K562 (cell line): ENCODE results near the gene CEACAM18. TPM values are rescaled to one million over a fixed set of nuclear protein-coding genes. Genes with fewer than 3 reads are reported as not detected.

Experiments
- ATAC-seq: fragments of 200-7000 bp; cut with Tn5 transposase; 3 replicates; pipeline ENCODE4 v1.9.1; 2020; ENCODE audit warnings: moderate library complexity
- BruUV-seq: library from RNA; stranded (reverse); fragments of 400-500 nt; replicated peaks from 2 replicates; lab custom pipeline; 2021; lab: Mats Ljungman, UMichigan
- CTCF ChIA-PET: fragments of 300-600 bp; formaldehyde crosslinking; extraction: SDS; loops from one replicate; lab custom pipeline; 2021; ENCODE audit warnings: low intra/inter-chr PET ratio; lab: Yijun Ruan, JAX
- POLR2A ChIA-PET: fragments of 300-600, 350-650 bp; sonication (Branson Sonifier 250); formaldehyde crosslinking; extraction: SDS; loops from one replicate; lab custom pipeline; 2021; ENCODE audit warnings: antibody characterized with exemption, inconsistent platforms; lab: Yijun Ruan, JAX
- DNase-seq, 4 experiments: peaks; one replicate each; pipeline versions ENCODE4 v3.0.0 to v3.0.0-alpha.2; 2011 to 2018; ENCODE audit warnings: low spot score in 3 of 4, mixed read lengths in 3 of 4; ENCODE audit errors: extremely low read depth in 1 of 4
- FAIRE-seq: peaks from 2 replicates; lab custom pipeline; 2011; peaks lifted over from hg19 to GRCh38; lab: Jason Lieb, UNC
- H2AFZ ChIP-seq: 2 replicates; pipeline ENCODE4 v1.6.0; 2011; ENCODE audit warnings: low read depth, low read length, control low read depth, inconsistent platforms
- H3K27ac ChIP-seq: fragments of 200-600 bp; 3 replicates; pipeline ENCODE4 v1.8.0; 2011; ENCODE audit warnings: low read depth, mild to moderate bottlenecking, control low read depth, inconsistent platforms, low read length, moderate library complexity, mixed read lengths; ENCODE audit errors: extremely low read depth
- H3K27me3 ChIP-seq, 2 experiments: fragments of 300-600 bp in 1 of 2; 2 replicates in 1 of 2; 3 replicates in 1 of 2; pipeline versions ENCODE4 v1.6.0 to v1.8.0; 2011; ENCODE audit warnings: inconsistent platforms in 2 of 2, low read length in 2 of 2, mild to moderate bottlenecking in 1 of 2, mixed read lengths in 1 of 2, moderate library complexity in 1 of 2; ENCODE audit not compliant: control insufficient read depth in 2 of 2, insufficient read depth in 2 of 2
- H3K36me3 ChIP-seq: fragments of 300-600 bp; 3 replicates; pipeline ENCODE4 v1.8.0; 2011; ENCODE audit warnings: mild to moderate bottlenecking, low read length, inconsistent platforms; ENCODE audit not compliant: control insufficient read depth, insufficient read depth
- H3K4me1 ChIP-seq, 2 experiments: fragments of 200-600 bp in 1 of 2; replicated peaks in 1 of 2; 2 replicates in 1 of 2; 3 replicates in 1 of 2; pipeline versions ENCODE4 v1.5.1 to v1.8.0; 2011; ENCODE audit warnings: inconsistent platforms in 2 of 2, low read length in 2 of 2, mild to moderate bottlenecking in 1 of 2, mixed read lengths in 1 of 2, moderate library complexity in 1 of 2; ENCODE audit not compliant: control insufficient read depth in 2 of 2, insufficient read depth in 2 of 2
- H3K4me2 ChIP-seq: 2 replicates; pipeline ENCODE4 v1.6.1; 2011; ENCODE audit warnings: low read length, control low read depth, inconsistent platforms, mixed read lengths; ENCODE audit not compliant: insufficient read depth
- H3K4me3 ChIP-seq: fragments of 200-600 bp; sonication (generic), shearing (Covaris generic); 2 replicates; pipeline ENCODE4 v1.5.1; 2016; ENCODE audit warnings: control low read depth, inconsistent platforms
- H3K79me2 ChIP-seq: fragments of 200-600 bp; 3 replicates; pipeline ENCODE4 v1.8.0; 2011; ENCODE audit warnings: low read length, inconsistent platforms; ENCODE audit not compliant: control insufficient read depth, insufficient read depth
- H3K9ac ChIP-seq, 2 experiments: 2 replicates each; pipeline versions ENCODE4 v1.6.0 to v1.6.1; 2011; ENCODE audit warnings: low read depth in 2 of 2, low read length in 2 of 2, control low read depth in 1 of 2, inconsistent platforms in 1 of 2, mild to moderate bottlenecking in 1 of 2, mixed read lengths in 1 of 2; ENCODE audit not compliant: insufficient read depth in 1 of 2
- H3K9me1 ChIP-seq: one replicate; pipeline ENCODE4 v1.6.0; 2011; ENCODE audit warnings: inconsistent platforms, mild to moderate bottlenecking, low read length, moderate library complexity; ENCODE audit not compliant: control insufficient read depth, insufficient read depth
- H3K9me3 ChIP-seq: replicated peaks from 2 replicates; pipeline ENCODE4 v1.5.1; 2011; ENCODE audit warnings: low read depth, low read length, inconsistent platforms; ENCODE audit not compliant: control insufficient read depth, insufficient read depth
- H4K20me1 ChIP-seq: replicated peaks from 2 replicates; pipeline ENCODE4 v1.6.1; 2011; ENCODE audit warnings: low read length, inconsistent platforms, mixed read lengths; ENCODE audit not compliant: control insufficient read depth, insufficient read depth
- ADNP ChIP-seq: fragments of 200-800 bp; sonication (Bioruptor generic); IDR thresholded peaks from 2 replicates; pipeline ENCODE4 v1.6.1; 2016; ENCODE audit warnings: missing genetic modification characterization, missing compliant biosample characterization
- BRCA1 ChIP-seq, 2 experiments: fragments of 450-650 bp in 1 of 2; sonication (generic) in 1 of 2; formaldehyde crosslinking in 1 of 2; IDR thresholded peaks; 2 replicates each; pipeline versions ENCODE4 v1.5.0 to v1.6.1; 2017 to 2020; ENCODE audit warnings: mild to moderate bottlenecking in 1 of 2, missing genetic modification reagents in 1 of 2
- DEAF1 ChIP-seq: fragments of 450-650 bp; formaldehyde crosslinking; IDR thresholded peaks from 2 replicates; pipeline ENCODE4 v1.4.0; 2020; ENCODE audit warnings: mild to moderate bottlenecking, moderate library complexity
- EP300 ChIP-seq: IDR thresholded peaks from 2 replicates; pipeline ENCODE4 v1.6.1; 2012; ENCODE audit warnings: low read length, improper control_type of control experiment
- HDAC3 ChIP-seq: fragments of 450-650 bp; IDR thresholded peaks from 2 replicates; pipeline ENCODE4 v1.6.1; 2018; ENCODE audit warnings: borderline replicate concordance, mild to moderate bottlenecking, moderate library complexity; ENCODE audit not compliant: partially characterized antibody
- MAZ ChIP-seq, 2 experiments: fragments of 450-650 bp in 1 of 2; sonication (generic) in 1 of 2; formaldehyde crosslinking; IDR thresholded peaks in 1 of 2; conservative IDR thresholded peaks in 1 of 2; 2 replicates each; pipeline versions ENCODE4 v1.4.0 to v1.5.0; 2020; ENCODE audit warnings: mild to moderate bottlenecking in 1 of 2, missing genetic modification reagents in 1 of 2
- MBD2 ChIP-seq: sonication (generic); IDR thresholded peaks from 2 replicates; pipeline ENCODE4 v1.6.1; 2016; ENCODE audit warnings: low read depth, borderline replicate concordance
- NEUROD1 ChIP-seq: fragments of 150-350 bp; IDR thresholded peaks from 2 replicates; pipeline ENCODE4 v1.6.1; 2014; ENCODE audit warnings: borderline replicate concordance, low read length, low read depth; ENCODE audit not compliant: partially characterized antibody
- NR2C1 ChIP-seq, 2 experiments: fragments of 450-650 bp; IDR thresholded peaks; 2 replicates each; pipeline ENCODE4 v1.6.1; 2017; ENCODE audit warnings: mild to moderate bottlenecking in 2 of 2, antibody characterized with exemption in 1 of 2, inconsistent platforms in 1 of 2, missing compliant biosample characterization in 1 of 2, missing genetic modification characterization in 1 of 2
- RAD21 ChIP-seq, 2 experiments: fragments of 250-450 bp in 1 of 2; fragments of 450-650 bp in 1 of 2; sonication (Bioruptor Pico) in 1 of 2; formaldehyde crosslinking in 1 of 2; IDR thresholded peaks in 1 of 2; conservative IDR thresholded peaks in 1 of 2; 2 replicates each; pipeline versions ENCODE4 v1.4.0 to v1.8.0; 2020 to 2022; ENCODE audit warnings: mild to moderate bottlenecking in 2 of 2, moderate library complexity in 1 of 2
- SMC3 ChIP-seq: conservative IDR thresholded peaks from 2 replicates; pipeline ENCODE4 v1.6.1; 2011; ENCODE audit warnings: low read depth, low read length, improper control_type of control experiment; ENCODE audit not compliant: insufficient read depth
- TBP ChIP-seq: optimal IDR thresholded peaks from 2 replicates; pipeline ENCODE3; 2011; ENCODE audit warnings: low read depth, low read length, improper control_type of control experiment
- ZNF232 ChIP-seq: sonication (generic); formaldehyde crosslinking; IDR thresholded peaks from 2 replicates; pipeline ENCODE4 v1.8.0; 2022; ENCODE audit warnings: mild to moderate bottlenecking, missing genetic modification reagents
- ZNF239 ChIP-seq: fragments of 250-450 bp; sonication (Bioruptor Pico); IDR thresholded peaks from 2 replicates; pipeline ENCODE4 v1.4.0; 2020; ENCODE audit warnings: mild to moderate bottlenecking
- ZNF398 ChIP-seq: fragments of 250-450 bp; sonication (Bioruptor Pico); IDR thresholded peaks from 2 replicates; pipeline ENCODE4 v1.8.0; 2021; ENCODE audit warnings: moderate library complexity, mild to moderate bottlenecking, inconsistent platforms
- ZNF668 ChIP-seq: fragments of 250-450 bp; sonication (Bioruptor Pico); IDR thresholded peaks from 2 replicates; pipeline ENCODE4 v1.8.0; 2022; ENCODE audit warnings: mild to moderate bottlenecking, inconsistent platforms
- WGBS: fragments of 100-300 bp; shearing (Covaris generic); methylation state at CpG from one replicate; pipeline ENCODE4 v1.1.6; 2016; ENCODE audit warnings: low coverage, mixed read lengths; ENCODE audit not compliant: insufficient coverage; ENCODE audit errors: missing lambda C conversion rate; 5-methylcytosine and 5-hydroxymethylcytosine counted together
- in situ Hi-C: fragments of 300-500 bp; cut with MboI; formaldehyde crosslinking; loops from 4 replicates; pipeline ENCODE4 v1.15.0; 2018; ENCODE audit warnings: inconsistent platforms, mixed read lengths
- intact Hi-C: fragments of 100-400 bp; cut with micrococcal nuclease; formaldehyde crosslinking; loops from 2 replicates; pipeline ENCODE4 v1.14.2; 2022
- polyA plus RNA-seq, 8 experiments: library from polyadenylated mRNA; depleted of rRNA in 4 of 8; stranded (reverse) in 5 of 8; unstranded in 3 of 8; fragments of >200 nt; fragmentation: Nextera tagmentation in 2 of 8; fragmentation: Illumina TruSeq in 1 of 8; extraction: Ambion mirVana in 2 of 8; extraction: Trizol in 1 of 8; gene quantifications; 2 replicates each; pipeline versions ENCODE4 v1.2.1 to v1.2.3, GENCODE V29; 2011 to 2014; ENCODE audit warnings: inconsistent platforms in 1 of 8, missing spikeins in 1 of 8
- total RNA-seq, 7 experiments: library from RNA; depleted of rRNA in 6 of 7; stranded (reverse); fragments of >200 nt in 6 of 7; fragmentation: Illumina TruSeq in 2 of 7; extraction: Trizol in 2 of 7; gene quantifications; 2 replicates each; pipeline versions ENCODE4 v1.2.1 to v1.2.3, GENCODE V29; 2011 to 2021; ENCODE audit warnings: low replicate concordance in 1 of 7

CEACAM18 gene
- total and polyA plus RNA-seq, 9 of the 15 experiments (the other 6 are each of a cell fraction or from before 2014, with no cell fraction given): 0.08 to 0.24 (median 0.15) TPM; not detected in 3

GRCh38 chr19:51514866-51515481, 36.6 kb downstream of the CEACAM18 start:
- POLR2A ChIA-PET: interaction anchor here (1.2 to 1.3 kb wide), 2 partner anchors 15 to 33 kb away, joined by 3 read pairs; no protein-coding TSS in a partner anchor
- FAIRE-seq: peak; percentile 88
- Histone ChIP-seq H3K4me3 (no peak overlapping the region), H3K9me3 (peaks cover 9% of the 10 kb centered on the region; the same call in 1 of the 2 replicates), H3K27me3 (no peaks in the 10 kb centered on the region), H2AFZ (peak overlapping the region; percentile 70), H3K79me2 (no peaks in the 10 kb centered on the region), H3K36me3 (0 out of 3 replicates have a peak, but pooled peaks cover 2% of the 10 kb centered on the region), H4K20me1 (no peaks in the 10 kb centered on the region), H3K4me1 (peaks cover 11 to 15% of the 10 kb centered on the region in 2 experiments), H3K4me2 (no peak overlapping the region), H3K9ac (no peak overlapping the region; a peak in 1 of 4 replicates), H3K27ac (no peak overlapping the region), H3K9me1 (no peaks in the 10 kb centered on the region)
- BruUV-seq: no TSS peak
- peak; percentile 87 for ATAC-seq
- WGBS: 3% methylated on average over 3 of the region's 3 CpGs
- CTCF ChIA-PET: interaction anchor here (1.4 kb wide), 1 partner anchor 117 kb away, joined by 4 read pairs; no protein-coding TSS in a partner anchor
- peak; percentile 72 to 85 (median 74) for DNase-seq
- intact Hi-C loops: loop anchor here (2.0 kb wide), 1 partner anchor 42 kb away; no protein-coding TSS in a partner anchor
- in situ Hi-C loops: no loop called here
- TF ChIP-seq ADNP (no peak), MAZ (CRISPR knock-in tag; conservative IDR thresholded peaks at IDR 0.05 in 1 of 2, IDR thresholded peaks at IDR 0.05 in 1 of 2) (peak; percentile 35 to 55; a peak in 3 of 4 replicates), HDAC3 (no peak), SMC3 (peak; percentile 54), RAD21 (CRISPR knock-in tag; conservative IDR thresholded peaks at IDR 0.05 in 1 of 2, IDR thresholded peaks at IDR 0.05 in 1 of 2) (peak; percentile 60 to 78), DEAF1 (CRISPR knock-in tag) (peak; percentile 38; the same call in 1 of the 2 replicates), ZNF232 (CRISPR knock-in tag) (no peak), NR2C1 (IDR thresholded peaks at IDR 0.05) (no peak; the same call in 1 of the 2 replicates), NR2C1 (tag; IDR thresholded peaks at IDR 0.05) (0 out of 2 replicates have a peak, but pooled peaks have one; percentile 25), BRCA1 (IDR thresholded peaks at IDR 0.05) (no peak), BRCA1 (CRISPR knock-in tag; IDR thresholded peaks at IDR 0.05) (no peak), ZNF398 (CRISPR knock-in tag) (no peak), EP300 (peak; percentile 43; the same call in 1 of the 2 replicates), NEUROD1 (no peak), ZNF239 (0 out of 2 replicates have a peak, but pooled peaks have one; percentile 24), TBP (no peak), ZNF668 (0 out of 2 replicates have a peak, but pooled peaks have one; percentile 11), MBD2 (no peak)
